T-cell (primary cell): ENCODE measurements around the gene FAM136A. TPM values are rescaled to one million over a fixed set of nuclear protein-coding genes. Genes with fewer than 3 reads are reported as not detected.
A peak's percentile ranks its signal among the peaks of the same experiment; 100 is the strongest.
"Not testable (repeated sequence)": the region's sequence is repeated elsewhere in the genome, so short reads cannot be mapped to it uniquely, and the experiment has no call there.

ENCODE experiments used
- ATAC-seq, 4 experiments: fragments of 200-7000 bp in 3 of 4; fragments of 150-1000 bp in 1 of 4; cut with Tn5 transposase; replicated peaks in 1 of 4; 1 replicate in 3 of 4; 2 replicates in 1 of 4; pipeline ENCODE4 v1.10.0; 2021; ENCODE audit warnings: moderate library complexity in 3 of 4, mild to moderate bottlenecking in 2 of 4, moderate number of reproducible peaks in 1 of 4
- CTCF ChIA-PET, 2 donors: fragments of 300-600 bp; sonication (Branson Sonifier 250); formaldehyde crosslinking; loops; one replicate each; lab custom pipeline; 2022; ENCODE audit warnings: antibody characterized with exemption in 2 of 2; lab: Charles Lee
- POLR2A ChIA-PET, 2 donors: fragments of 300-600 bp; sonication (Branson Sonifier 250); formaldehyde crosslinking; loops; one replicate each; lab custom pipeline; 2022; ENCODE audit warnings: antibody characterized with exemption in 2 of 2; lab: Charles Lee
- DNase-seq, 35 experiments: peaks; one replicate each; pipeline versions ENCODE4 v3.0.0 to v3.0.0-alpha.2; 2013 to 2023
- H3K27ac ChIP-seq: one replicate; pipeline ENCODE4 v1.5.1; 2013; ENCODE audit warnings: low read length
- H3K27me3 ChIP-seq, 2 experiments: replicated peaks in 1 of 2; 1 replicate in 1 of 2; 2 replicates in 1 of 2; pipeline versions ENCODE4 v1.6.1 to v1.7.0; 2013; ENCODE audit warnings: low read length in 1 of 2, mixed read lengths in 1 of 2; ENCODE audit not compliant: control insufficient read depth in 2 of 2, insufficient read depth in 2 of 2; ENCODE audit errors: extremely low read depth in 1 of 2
- H3K36me3 ChIP-seq, 2 donors: 1 replicate in 1 of 2; 2 replicates in 1 of 2; pipeline versions ENCODE4 v1.6.1 to v1.7.0; 2013; ENCODE audit warnings: low read length in 1 of 2; ENCODE audit not compliant: control insufficient read depth in 2 of 2, insufficient read depth in 1 of 2; ENCODE audit errors: extremely low read depth in 1 of 2
- H3K4me1 ChIP-seq, 2 experiments: 1 replicate in 1 of 2; 2 replicates in 1 of 2; pipeline versions ENCODE4 v1.6.1 to v1.7.0; 2013; ENCODE audit warnings: low read length in 2 of 2, mixed read lengths in 1 of 2; ENCODE audit not compliant: insufficient read depth in 2 of 2, control insufficient read depth in 1 of 2; ENCODE audit errors: extremely low read depth in 1 of 2
- H3K4me3 ChIP-seq, 2 donors: 1 replicate in 1 of 2; 2 replicates in 1 of 2; pipeline versions ENCODE4 v1.5.1 to v1.7.0; 2013; ENCODE audit warnings: mild to moderate bottlenecking in 2 of 2, low read length in 1 of 2, moderate library complexity in 1 of 2; ENCODE audit not compliant: control insufficient read depth in 1 of 2; ENCODE audit errors: extremely low read depth in 1 of 2
- H3K9me3 ChIP-seq: 2 replicates; pipeline ENCODE4 v1.7.0; 2013
- H3K27ac Mint-ChIP-seq, 2 donors: one replicate each; pipeline ENCODE4 v1.8.0; 2020 to 2021; ENCODE audit warnings: mild to moderate bottlenecking in 2 of 2, mixed read lengths in 2 of 2
- H3K27me3 Mint-ChIP-seq, 2 donors: one replicate each; pipeline ENCODE4 v1.8.0; 2021 to 2022; ENCODE audit warnings: mixed read lengths in 2 of 2
- H3K36me3 Mint-ChIP-seq: one replicate; pipeline ENCODE4 v1.8.0; 2021; ENCODE audit warnings: mixed read lengths
- H3K4me1 Mint-ChIP-seq, 3 donors: one replicate each; pipeline ENCODE4 v1.8.0; 2020 to 2022; ENCODE audit warnings: mixed read lengths in 3 of 3, mild to moderate bottlenecking in 1 of 3
- H3K4me3 Mint-ChIP-seq, 3 donors: one replicate each; pipeline ENCODE4 v1.8.0; 2020 to 2022; ENCODE audit warnings: mild to moderate bottlenecking in 3 of 3, mixed read lengths in 3 of 3, moderate library complexity in 3 of 3
- H3K9me3 Mint-ChIP-seq, 3 donors: one replicate each; pipeline ENCODE4 v1.8.0; 2020 to 2022; ENCODE audit warnings: mixed read lengths in 3 of 3
- WGBS: methylation state at CpG from one replicate; pipeline ENCODE4 v1.1.5; 2013; ENCODE audit warnings: missing lambda C conversion rate; ENCODE audit not compliant: insufficient coverage; 5-methylcytosine and 5-hydroxymethylcytosine counted together
- total RNA-seq, 35 experiments: library from RNA in 6 of 35; stranded (reverse) in 6 of 35; fragments of 120-200 nt in 1 of 35; gene quantifications; one replicate each; pipeline versions ENCODE4 v1.2.1 to v1.2.4 and lab custom pipeline; 2013 to 2026

The FAM136A gene
- total RNA-seq, 5 donors from 2014 or later (not counting 1 experiment from before 2014, with no cell fraction given): 24.4 to 34.7 (median 29.7) TPM

DNA sequence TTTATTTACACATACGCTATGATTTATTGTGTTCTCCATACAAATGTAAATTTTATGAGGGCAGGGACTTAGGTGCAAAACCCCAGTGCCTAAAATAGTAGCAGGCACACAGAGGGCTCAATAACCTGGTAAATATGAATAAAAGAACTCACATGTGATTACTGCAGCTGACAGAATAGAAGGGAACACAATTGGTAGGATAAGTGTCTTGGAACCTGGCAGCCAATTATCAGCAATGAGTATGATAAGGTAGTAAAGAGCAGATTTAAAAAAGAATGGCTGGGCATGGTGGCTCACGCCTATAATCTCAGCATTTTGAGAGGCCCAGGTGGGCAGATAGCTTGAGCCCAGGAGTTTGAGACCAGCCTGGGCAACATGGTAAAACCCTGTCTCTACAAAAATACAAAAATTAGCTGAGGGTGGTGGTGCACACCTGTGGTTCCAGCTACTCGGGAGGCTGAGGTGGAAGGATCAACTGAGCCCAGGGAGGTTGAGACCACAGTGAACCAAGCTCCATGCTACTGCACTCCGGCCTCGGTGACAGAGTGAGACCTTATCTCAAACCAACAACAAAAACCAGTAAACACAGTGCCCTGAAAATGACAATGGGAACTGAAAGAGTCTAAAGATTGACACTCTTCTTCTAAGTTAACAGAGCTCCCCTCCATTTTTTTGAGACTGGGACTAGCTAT, 18.2 kb downstream of the FAM136A start:
- Histone ChIP-seq H3K36me3 (peaks cover 11 to 80% of the 10 kb centered on the region in 2 donors), H3K27me3 (no peaks in the 10 kb centered on the region), H3K4me1 (peaks cover 0 to 4% of the 10 kb centered on the region in 2 experiments), H3K4me3 (no peak overlapping the region), H3K9me3 (no peaks in the 10 kb centered on the region), H3K27ac (no peak overlapping the region)
- ATAC-seq (no peak), DNase-seq (no peak)
- Mint-ChIP-seq H3K27ac (peak overlapping the region; percentile 4 to 9), H3K4me1 (peaks cover 49 to 56% (median 53%) of the 10 kb centered on the region in 3 donors), H3K9me3 (no peaks in the 10 kb centered on the region), H3K27me3 (no peaks in the 10 kb centered on the region), H3K36me3 (peaks cover 62% of the 10 kb centered on the region), H3K4me3 (no peak overlapping the region)
- ChIA-PET CTCF (interaction anchor here (0.5 to 1.9 kb wide), 4 partner anchors 10 to 635 kb away, joined by 3 to 5 read pairs (median 4); partner anchors contain the start of genes FAM136A (in 1 of the 2) and SNRPG (in 1 of the 2)), POLR2A (interaction anchor here in 1 of 2 donors (0.6 to 1.3 kb wide), 3 partner anchors 10 to 302 kb away, joined by 4 to 20 read pairs (median 5); partner anchors contain the start of gene SNRPG)
- no CpG with 5 or more reads among the region's 5 CpGs for WGBS

GRCh38 chr2:70282439-70282838, 19.4 kb downstream of the FAM136A start:
- Mint-ChIP-seq H3K27me3 (no peaks in the 10 kb centered on the region), H3K27ac (peak overlapping the region; percentile 44 to 50), H3K4me3 (no peak overlapping the region), H3K36me3 (peaks cover 61% of the 10 kb centered on the region), H3K4me1 (peaks cover 42 to 51% (median 44%) of the 10 kb centered on the region in 3 donors), H3K9me3 (no peaks in the 10 kb centered on the region)
- ChIA-PET POLR2A (interaction anchor here in 1 of 2 donors (0.6 kb wide), 1 partner anchor 395 kb away, joined by 7 read pairs; no protein-coding TSS in a partner anchor), CTCF (interaction anchor here in 1 of 2 donors (0.6 kb wide), 1 partner anchor 265 kb away, joined by 3 read pairs; no protein-coding TSS in a partner anchor)
- ATAC-seq (no peak), DNase-seq (no peak)
- Histone ChIP-seq H3K9me3 (no peaks in the 10 kb centered on the region), H3K27me3 (no peaks in the 10 kb centered on the region), H3K36me3 (peaks cover 15 to 79% of the 10 kb centered on the region in 2 donors), H3K27ac (no peak overlapping the region), H3K4me1 (peaks cover 0 to 4% of the 10 kb centered on the region in 2 experiments), H3K4me3 (no peak overlapping the region)
- 100% methylated on average over 1 of the region's 5 CpGs for WGBS

DNA sequence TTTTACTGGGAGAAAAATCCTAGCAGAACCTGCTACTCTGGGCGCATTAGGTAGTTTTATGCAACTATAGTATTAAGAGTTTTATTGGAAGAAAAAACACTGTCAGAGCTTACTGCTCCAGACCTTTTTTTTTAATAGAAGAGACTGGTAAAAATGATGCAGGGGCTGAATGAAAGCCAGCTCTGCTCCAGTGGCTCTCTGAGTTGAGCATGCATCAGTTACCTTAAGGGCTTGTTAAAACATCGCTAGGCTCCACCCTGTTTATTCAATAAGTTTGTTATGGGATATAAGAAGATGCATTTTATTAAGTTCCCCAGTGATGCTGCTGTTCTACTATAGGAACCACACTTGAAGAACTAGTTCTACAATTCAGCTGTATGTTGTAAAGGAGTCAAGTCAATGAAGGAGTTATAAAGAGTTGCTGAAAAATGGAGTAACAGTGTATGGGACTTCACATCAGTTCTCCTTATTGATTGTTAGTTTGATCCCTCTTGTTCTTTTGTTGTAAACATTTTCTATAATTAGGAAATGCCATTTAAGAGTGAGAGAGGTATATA, 21.5 kb downstream of the FAM136A start:
- H3K27me3 Mint-ChIP-seq: no peaks in the 10 kb centered on the region
- WGBS: 80% methylated on average over 1 of the region's 2 CpGs
- ATAC-seq (no peak), DNase-seq (no peak)
- H3K36me3 Mint-ChIP-seq: peaks cover 55% of the 10 kb centered on the region
- peak overlapping the region in 1 of 2 donors; percentile 68 for H3K27ac Mint-ChIP-seq
- H3K4me1 ChIP-seq: peaks cover 0 to 4% of the 10 kb centered on the region in 2 experiments
- H3K4me3 Mint-ChIP-seq: no peak overlapping the region
- H3K9me3 Mint-ChIP-seq: no peaks in the 10 kb centered on the region
- CTCF ChIA-PET: no interaction called here
- POLR2A ChIA-PET: interaction anchor here in 1 of 2 donors (1.0 kb wide), 1 partner anchor 13 kb away, joined by 3 read pairs; the partner anchor contains the start of gene SNRPG
- H3K9me3 ChIP-seq: no peaks in the 10 kb centered on the region
- H3K4me1 Mint-ChIP-seq: peaks cover 23 to 31% (median 25%) of the 10 kb centered on the region in 3 donors
- no peak overlapping the region for H3K4me3 ChIP-seq
- H3K36me3 ChIP-seq: peaks cover 20 to 76% of the 10 kb centered on the region in 2 donors
- H3K27me3 ChIP-seq: no peaks in the 10 kb centered on the region
- no peak overlapping the region for H3K27ac ChIP-seq

DNA sequence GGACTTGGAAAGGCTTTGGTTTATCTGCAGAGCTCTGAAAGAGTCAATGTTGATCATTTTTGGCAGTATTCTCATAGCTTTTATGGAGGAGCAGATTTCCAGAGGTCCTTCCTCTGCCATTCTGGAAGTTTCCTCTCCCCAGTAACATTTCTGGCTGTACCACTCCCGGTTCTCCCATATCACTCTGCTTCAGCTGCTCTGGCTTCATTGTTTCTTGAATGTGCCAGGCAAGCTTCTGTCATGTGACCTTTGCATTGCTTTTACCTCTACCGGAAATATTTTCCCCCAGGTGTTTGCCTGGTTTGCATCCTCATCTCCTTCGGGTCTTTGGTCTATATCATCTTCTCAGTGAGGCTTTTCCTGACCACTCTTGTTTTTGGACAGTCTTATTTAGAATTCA, 31.5 kb downstream of the FAM136A start:
- Mint-ChIP-seq H3K4me1 (peaks cover 10 to 11% (median 11%) of the 10 kb centered on the region in 3 donors), H3K36me3 (peaks cover 37% of the 10 kb centered on the region), H3K27ac (no peak overlapping the region)

DNA sequence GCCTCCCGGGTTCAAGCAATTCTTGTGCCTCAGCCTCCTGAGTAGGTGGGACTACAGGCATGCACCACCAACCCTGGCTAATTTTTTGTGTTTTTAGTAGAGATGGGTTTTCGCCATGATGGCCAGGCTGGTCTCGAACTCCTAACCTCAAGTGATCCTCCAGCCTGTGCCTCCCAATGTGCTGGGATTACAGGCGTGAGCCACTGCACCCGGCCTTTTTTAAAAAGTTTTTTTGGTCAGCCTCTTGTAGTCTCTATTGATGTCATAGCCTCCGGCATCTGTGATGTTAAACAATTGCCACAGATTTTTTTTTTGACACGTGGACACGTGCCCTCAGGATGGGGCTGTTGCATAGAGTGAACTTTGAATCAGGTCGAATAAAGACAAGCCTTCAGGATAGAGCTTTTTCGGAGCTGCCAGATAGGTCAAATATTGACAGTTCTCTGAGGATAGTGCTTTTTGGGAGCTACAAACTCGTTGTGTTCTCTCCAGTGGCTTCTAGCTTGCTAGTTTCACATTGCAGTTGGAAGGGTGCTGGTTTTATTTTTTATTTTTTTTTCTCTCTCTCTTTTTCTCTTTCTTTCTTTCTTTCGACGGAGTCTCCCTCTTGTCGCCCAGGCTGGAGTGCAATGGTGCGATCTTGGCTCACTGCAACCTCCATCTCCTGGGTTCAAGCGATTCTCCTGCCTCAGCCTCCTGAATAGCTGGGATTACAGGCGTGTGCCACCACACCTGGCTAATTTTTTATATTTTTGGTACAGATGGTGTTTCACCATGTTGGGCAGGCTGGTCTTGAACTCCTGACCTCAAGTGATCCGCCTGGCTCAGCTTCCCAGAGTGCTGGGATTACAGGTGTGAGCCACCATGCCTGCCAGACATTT, 32.2 kb downstream of the FAM136A start:
- H3K4me1 ChIP-seq, H3K27me3 Mint-ChIP-seq, POLR2A ChIA-PET, H3K27ac Mint-ChIP-seq, H3K9me3 Mint-ChIP-seq, CTCF ChIA-PET, H3K27me3 ChIP-seq, H3K27ac ChIP-seq, H3K4me3 Mint-ChIP-seq, DNase-seq, H3K9me3 ChIP-seq, H3K4me3 ChIP-seq, ATAC-seq: not testable (repeated sequence)
- Mint-ChIP-seq H3K36me3 (peaks cover 33% of the 10 kb centered on the region), H3K4me1 (peaks cover 12 to 13% (median 13%) of the 10 kb centered on the region in 3 donors)
- 96% methylated on average over 10 of the region's 18 CpGs for WGBS
- H3K36me3 ChIP-seq: peaks cover 3 to 17% of the 10 kb centered on the region in 2 donors

More for the DNA sequence above, 31.5 kb downstream of the FAM136A start:
- ChIA-PET CTCF (no interaction called here), POLR2A (no interaction called here)
- H3K4me3 Mint-ChIP-seq: no peak overlapping the region
- H3K9me3 ChIP-seq: no peaks in the 10 kb centered on the region
- no peak overlapping the region for H3K27ac ChIP-seq
- no peaks in the 10 kb centered on the region for H3K27me3 ChIP-seq
- H3K4me3 ChIP-seq: no peak overlapping the region
- H3K9me3 Mint-ChIP-seq: no peaks in the 10 kb centered on the region
- DNase-seq: no peak
- H3K27me3 Mint-ChIP-seq: no peaks in the 10 kb centered on the region
- ATAC-seq: no peak
- 100% methylated on average over 2 of the region's 3 CpGs for WGBS
- H3K4me1 ChIP-seq: peaks cover 0 to 4% of the 10 kb centered on the region in 2 experiments
- H3K36me3 ChIP-seq: peaks cover 7 to 20% of the 10 kb centered on the region in 2 donors

DNA sequence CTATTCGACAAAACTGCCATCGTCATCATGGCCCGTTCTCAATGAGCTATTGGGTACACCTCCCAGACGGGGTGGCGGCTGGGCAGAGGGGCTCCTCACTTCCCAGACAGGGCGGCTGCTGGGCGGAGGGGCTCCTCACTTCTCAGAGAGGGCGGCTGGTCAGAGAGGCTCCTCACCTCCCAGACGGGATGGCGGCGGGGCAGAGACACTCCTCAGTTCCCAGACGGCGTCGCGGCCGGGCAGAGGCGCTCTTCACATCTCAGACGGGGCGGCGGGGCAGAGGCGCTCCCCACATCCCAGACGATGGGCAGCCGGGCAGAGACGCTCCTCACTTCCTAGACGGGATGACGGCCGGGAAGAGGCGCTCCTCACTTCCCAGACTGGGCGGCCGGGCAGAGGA, 34.9 kb downstream of the FAM136A start:
- H3K4me3 Mint-ChIP-seq, H3K27me3 Mint-ChIP-seq, POLR2A ChIA-PET, H3K9me3 Mint-ChIP-seq, CTCF ChIA-PET, H3K27me3 ChIP-seq, ATAC-seq, H3K4me1 ChIP-seq, H3K4me3 ChIP-seq, DNase-seq, H3K27ac ChIP-seq, H3K27ac Mint-ChIP-seq, H3K9me3 ChIP-seq: not testable (repeated sequence)
- peaks cover 13 to 16% (median 14%) of the 10 kb centered on the region in 3 donors for H3K4me1 Mint-ChIP-seq
- H3K36me3 ChIP-seq: peaks cover 3 to 27% of the 10 kb centered on the region in 2 donors
- H3K36me3 Mint-ChIP-seq: peaks cover 34% of the 10 kb centered on the region
- 93% methylated on average over 3 of the region's 30 CpGs for WGBS
